ENCODE measurements around the gene CTDSPL. TPM values are rescaled to one million over a fixed set of nuclear protein-coding genes. Genes with fewer than 3 reads are reported as not detected.
A peak's percentile ranks its signal among the peaks of the same experiment; 100 is the strongest.

CTDSPL gene
- total and polyA plus RNA-seq, 2 of the 13 experiments (the other 11 are each of a cell fraction or from before 2014, with no cell fraction given): 26.1 to 142 TPM

DNA sequence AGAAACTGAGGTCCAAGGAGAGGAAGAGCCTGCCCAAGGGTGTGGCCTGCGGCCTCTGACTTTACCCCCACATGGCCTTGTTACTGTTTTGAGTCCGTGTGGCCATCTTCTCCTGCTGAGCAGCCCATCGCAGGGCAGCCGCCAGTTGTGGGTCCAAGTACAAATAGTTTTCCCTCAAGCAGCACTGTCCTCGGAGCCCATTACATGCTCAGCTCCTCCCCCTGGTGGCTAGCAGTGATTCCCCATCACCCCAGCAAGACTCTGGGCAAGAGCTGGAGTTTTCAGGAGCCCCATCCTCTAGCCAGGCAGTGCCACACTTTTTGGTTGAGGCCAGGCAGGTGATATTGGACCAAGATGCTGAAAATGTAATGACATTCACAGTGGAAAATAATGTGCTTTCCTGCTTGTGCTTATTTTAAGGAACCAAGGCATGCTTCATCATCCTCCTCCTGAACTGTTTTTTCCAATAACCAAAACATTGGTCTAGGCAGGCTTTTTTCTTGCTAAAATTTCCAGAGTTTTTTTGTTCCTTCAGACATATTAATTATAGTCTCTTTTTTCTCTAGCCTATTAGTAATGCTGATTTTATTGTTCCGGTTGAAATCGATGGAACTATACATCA, 105.7 kb downstream of the CTDSPL start (continued):
- TF ChIP-seq, protein P1, sequence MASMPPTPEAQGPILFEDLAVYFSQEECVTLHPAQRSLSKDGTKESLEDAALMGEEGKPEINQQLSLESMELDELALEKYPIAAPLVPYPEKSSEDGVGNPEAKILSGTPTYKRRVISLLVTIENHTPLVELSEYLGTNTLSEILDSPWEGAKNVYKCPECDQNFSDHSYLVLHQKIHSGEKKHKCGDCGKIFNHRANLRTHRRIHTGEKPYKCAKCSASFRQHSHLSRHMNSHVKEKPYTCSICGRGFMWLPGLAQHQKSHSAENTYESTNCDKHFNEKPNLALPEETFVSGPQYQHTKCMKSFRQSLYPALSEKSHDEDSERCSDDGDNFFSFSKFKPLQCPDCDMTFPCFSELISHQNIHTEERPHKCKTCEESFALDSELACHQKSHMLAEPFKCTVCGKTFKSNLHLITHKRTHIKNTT (CRISPR knock-in tag; IDR thresholded peaks at IDR 0.05): no peak
- TF ChIP-seq RXRB (CRISPR knock-in tag; IDR thresholded peaks at IDR 0.05; ENCODE audit: borderline replicate concordance) (0 out of 2 replicates have a peak, but pooled peaks have one; percentile 28), ZFP36L1 (CRISPR knock-in tag; IDR thresholded peaks at IDR 0.05) (no peak), SYNCRIP (IDR thresholded peaks at IDR 0.05; ENCODE audit: insufficient read depth, low read depth, low read length) (no peak), NKX3-1 (CRISPR knock-in tag; IDR thresholded peaks at IDR 0.05) (no peak), ZNF232 (CRISPR knock-in tag; IDR thresholded peaks at IDR 0.05; ENCODE audit: borderline replicate concordance) (no peak), KAT2B (IDR thresholded peaks at IDR 0.05; ENCODE audit: borderline replicate concordance, low read depth, low read length) (no peak), PAX8 (CRISPR knock-in tag; IDR thresholded peaks at IDR 0.05; ENCODE audit: borderline replicate concordance) (no peak), ASH2L (IDR thresholded peaks at IDR 0.05; ENCODE audit: insufficient read length, low read depth, low read length) (no peak), ZNF256 (CRISPR knock-in tag; conservative IDR thresholded peaks at IDR 0.05) (no peak), ZNF768 (CRISPR knock-in tag; IDR thresholded peaks at IDR 0.05) (no peak), POGZ (CRISPR knock-in tag; IDR thresholded peaks at IDR 0.05) (no peak), KMT2B (CRISPR knock-in tag; IDR thresholded peaks at IDR 0.05) (no peak), GATAD1 (CRISPR knock-in tag; IDR thresholded peaks at IDR 0.05) (no peak), MYC (CRISPR knock-in tag; IDR thresholded peaks at IDR 0.05; ENCODE audit: borderline replicate concordance) (no peak), CREBL2 (CRISPR knock-in tag; IDR thresholded peaks at IDR 0.05; ENCODE audit: borderline replicate concordance) (no peak), MTF2 (CRISPR knock-in tag; IDR thresholded peaks at IDR 0.05; ENCODE audit: borderline replicate concordance) (no peak), ZNF839 (CRISPR knock-in tag; IDR thresholded peaks at IDR 0.05; ENCODE audit: borderline replicate concordance) (no peak), CCAR2 (optimal IDR thresholded peaks at IDR 0.05; ENCODE audit: low read depth, low read length) (no peak), PCBP2 (optimal IDR thresholded peaks at IDR 0.05; ENCODE audit: low read depth, low read length, poor library complexity, severe bottlenecking) (no peak), ZNF225 (CRISPR knock-in tag; IDR thresholded peaks at IDR 0.05) (no peak)
- TF ChIP-seq, protein P2, sequence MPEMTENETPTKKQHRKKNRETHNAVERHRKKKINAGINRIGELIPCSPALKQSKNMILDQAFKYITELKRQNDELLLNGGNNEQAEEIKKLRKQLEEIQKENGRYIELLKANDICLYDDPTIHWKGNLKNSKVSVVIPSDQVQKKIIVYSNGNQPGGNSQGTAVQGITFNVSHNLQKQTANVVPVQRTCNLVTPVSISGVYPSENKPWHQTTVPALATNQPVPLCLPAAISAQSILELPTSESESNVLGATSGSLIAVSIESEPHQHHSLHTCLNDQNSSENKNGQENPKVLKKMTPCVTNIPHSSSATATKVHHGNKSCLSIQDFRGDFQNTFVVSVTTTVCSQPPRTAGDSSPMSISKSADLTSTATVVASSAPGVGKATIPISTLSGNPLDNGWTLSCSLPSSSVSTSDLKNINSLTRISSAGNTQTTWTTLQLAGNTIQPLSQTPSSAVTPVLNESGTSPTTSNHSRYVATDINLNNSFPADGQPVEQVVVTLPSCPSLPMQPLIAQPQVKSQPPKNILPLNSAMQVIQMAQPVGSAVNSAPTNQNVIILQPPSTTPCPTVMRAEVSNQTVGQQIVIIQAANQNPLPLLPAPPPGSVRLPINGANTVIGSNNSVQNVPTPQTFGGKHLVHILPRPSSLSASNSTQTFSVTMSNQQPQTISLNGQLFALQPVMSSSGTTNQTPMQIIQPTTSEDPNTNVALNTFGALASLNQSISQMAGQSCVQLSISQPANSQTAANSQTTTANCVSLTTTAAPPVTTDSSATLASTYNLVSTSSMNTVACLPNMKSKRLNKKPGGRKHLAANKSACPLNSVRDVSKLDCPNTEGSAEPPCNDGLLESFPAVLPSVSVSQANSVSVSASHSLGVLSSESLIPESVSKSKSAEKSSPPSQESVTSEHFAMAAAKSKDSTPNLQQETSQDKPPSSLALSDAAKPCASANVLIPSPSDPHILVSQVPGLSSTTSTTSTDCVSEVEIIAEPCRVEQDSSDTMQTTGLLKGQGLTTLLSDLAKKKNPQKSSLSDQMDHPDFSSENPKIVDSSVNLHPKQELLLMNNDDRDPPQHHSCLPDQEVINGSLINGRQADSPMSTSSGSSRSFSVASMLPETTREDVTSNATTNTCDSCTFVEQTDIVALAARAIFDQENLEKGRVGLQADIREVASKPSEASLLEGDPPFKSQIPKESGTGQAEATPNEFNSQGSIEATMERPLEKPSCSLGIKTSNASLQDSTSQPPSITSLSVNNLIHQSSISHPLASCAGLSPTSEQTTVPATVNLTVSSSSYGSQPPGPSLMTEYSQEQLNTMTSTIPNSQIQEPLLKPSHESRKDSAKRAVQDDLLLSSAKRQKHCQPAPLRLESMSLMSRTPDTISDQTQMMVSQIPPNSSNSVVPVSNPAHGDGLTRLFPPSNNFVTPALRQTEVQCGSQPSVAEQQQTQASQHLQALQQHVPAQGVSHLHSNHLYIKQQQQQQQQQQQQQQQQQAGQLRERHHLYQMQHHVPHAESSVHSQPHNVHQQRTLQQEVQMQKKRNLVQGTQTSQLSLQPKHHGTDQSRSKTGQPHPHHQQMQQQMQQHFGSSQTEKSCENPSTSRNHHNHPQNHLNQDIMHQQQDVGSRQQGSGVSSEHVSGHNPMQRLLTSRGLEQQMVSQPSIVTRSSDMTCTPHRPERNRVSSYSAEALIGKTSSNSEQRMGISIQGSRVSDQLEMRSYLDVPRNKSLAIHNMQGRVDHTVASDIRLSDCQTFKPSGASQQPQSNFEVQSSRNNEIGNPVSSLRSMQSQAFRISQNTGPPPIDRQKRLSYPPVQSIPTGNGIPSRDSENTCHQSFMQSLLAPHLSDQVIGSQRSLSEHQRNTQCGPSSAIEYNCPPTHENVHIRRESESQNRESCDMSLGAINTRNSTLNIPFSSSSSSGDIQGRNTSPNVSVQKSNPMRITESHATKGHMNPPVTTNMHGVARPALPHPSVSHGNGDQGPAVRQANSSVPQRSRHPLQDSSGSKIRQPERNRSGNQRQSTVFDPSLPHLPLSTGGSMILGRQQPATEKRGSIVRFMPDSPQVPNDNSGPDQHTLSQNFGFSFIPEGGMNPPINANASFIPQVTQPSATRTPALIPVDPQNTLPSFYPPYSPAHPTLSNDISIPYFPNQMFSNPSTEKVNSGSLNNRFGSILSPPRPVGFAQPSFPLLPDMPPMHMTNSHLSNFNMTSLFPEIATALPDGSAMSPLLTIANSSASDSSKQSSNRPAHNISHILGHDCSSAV (CRISPR knock-in tag; IDR thresholded peaks at IDR 0.05; ENCODE audit: borderline replicate concordance): no peak

Measured in HepG2 (cell line).